WTC11 (cell line): Measurements from ENCODE around the gene EDEM2. TPM values are rescaled to one million over a fixed set of nuclear protein-coding genes. Genes with fewer than 3 reads are reported as not detected.
"Not testable (repeated sequence)": the region's sequence is repeated elsewhere in the genome, so short reads cannot be mapped to it uniquely, and the experiment has no call there.

ENCODE experiments used
- ATAC-seq: fragments of 200-7000 bp; cut with Tn5 transposase; 2 replicates; pipeline ENCODE4 v1.10.0; 2021; ENCODE audit warnings: mild to moderate bottlenecking, moderate library complexity
- CTCF ChIA-PET: fragments of 300-600 bp; sonication (Branson Sonifier 250); formaldehyde crosslinking; loops from one replicate; lab custom pipeline; 2021; ENCODE audit warnings: antibody characterized with exemption; lab: Charles Lee
- POLR2A ChIA-PET: fragments of 350-600 bp; sonication (Branson Sonifier 250); formaldehyde crosslinking; loops from one replicate; lab custom pipeline; 2021; ENCODE audit warnings: antibody characterized with exemption; lab: Charles Lee
- DNase-seq: peaks from one replicate; pipeline ENCODE4 v3.0.0; 2021; ENCODE audit warnings: low spot score
- H3K27ac Mint-ChIP-seq: 2 replicates; pipeline ENCODE4 v1.8.0; 2021; ENCODE audit warnings: mixed read lengths
- H3K27me3 Mint-ChIP-seq: 2 replicates; pipeline ENCODE4 v1.8.0; 2021; ENCODE audit warnings: low read depth, mild to moderate bottlenecking, moderate library complexity, mixed read lengths
- H3K36me3 Mint-ChIP-seq: 2 replicates; pipeline ENCODE4 v1.8.0; 2021; ENCODE audit warnings: mixed read lengths
- H3K4me1 Mint-ChIP-seq: 2 replicates; pipeline ENCODE4 v1.8.0; 2022; ENCODE audit warnings: mixed read lengths
- H3K4me3 Mint-ChIP-seq: 2 replicates; pipeline ENCODE4 v1.8.0; 2021; ENCODE audit warnings: mild to moderate bottlenecking, moderate library complexity, mixed read lengths
- H3K9me3 Mint-ChIP-seq: 2 replicates; pipeline ENCODE4 v1.8.0; 2021; ENCODE audit warnings: mixed read lengths
- ATF1 ChIP-seq: sonication (generic); formaldehyde crosslinking; IDR thresholded peaks from 2 replicates; pipeline ENCODE4 v1.8.1; 2023; ENCODE audit warnings: mild to moderate bottlenecking, moderate library complexity, missing genetic modification reagents
- CREM ChIP-seq: sonication (generic); formaldehyde crosslinking; IDR thresholded peaks from 2 replicates; pipeline ENCODE4 v1.8.1; 2022; ENCODE audit warnings: mild to moderate bottlenecking, missing genetic modification reagents, moderate library complexity
- ETV6 ChIP-seq: sonication (generic); formaldehyde crosslinking; IDR thresholded peaks from 2 replicates; pipeline ENCODE4 v1.8.1; 2022; ENCODE audit warnings: mild to moderate bottlenecking, missing genetic modification reagents
- NFATC4 ChIP-seq: fragments of 250-450 bp; sonication (Bioruptor Pico); IDR thresholded peaks from 2 replicates; pipeline ENCODE4 v1.9.0; 2021; ENCODE audit warnings: mild to moderate bottlenecking
- ZNF317 ChIP-seq: sonication (generic); formaldehyde crosslinking; IDR thresholded peaks from 2 replicates; pipeline ENCODE4 v1.8.1; 2023; ENCODE audit warnings: low read depth, mild to moderate bottlenecking, moderate library complexity, missing genetic modification reagents, borderline replicate concordance
- ZNF396 ChIP-seq: fragments of 250-450 bp; sonication (Bioruptor Pico); IDR thresholded peaks from 2 replicates; pipeline ENCODE4 v1.8.0; 2021; ENCODE audit warnings: mild to moderate bottlenecking, moderate library complexity, borderline replicate concordance
- total RNA-seq: library from RNA; stranded (reverse); gene quantifications from 3 replicates; pipeline ENCODE4 v1.2.3, GENCODE V29; 2021
- TF ChIP-seq, protein P1 (sequence below): sonication (generic); formaldehyde crosslinking; IDR thresholded peaks from 2 replicates; pipeline ENCODE4 v1.8.1; 2023; ENCODE audit warnings: mild to moderate bottlenecking, missing genetic modification reagents, moderate library complexity
- TF ChIP-seq, protein P2 (sequence below): sonication (generic); formaldehyde crosslinking; IDR thresholded peaks from 2 replicates; pipeline ENCODE4 v1.8.0; 2023; ENCODE audit warnings: missing genetic modification reagents
- TF ChIP-seq, protein P3 (sequence below): fragments of 200-600 bp; IDR thresholded peaks from 2 replicates; pipeline ENCODE4 v1.8.0; 2022; ENCODE audit warnings: antibody characterized with exemption
- TF ChIP-seq, protein P4 (sequence below): fragments of 250-450 bp; sonication (Bioruptor Pico); IDR thresholded peaks from 2 replicates; pipeline ENCODE4 v1.9.0; 2021; ENCODE audit warnings: mild to moderate bottlenecking, borderline replicate concordance
- TF ChIP-seq, protein P5 (sequence below): sonication (generic); formaldehyde crosslinking; IDR thresholded peaks from 2 replicates; pipeline ENCODE4 v1.8.1; 2023; ENCODE audit warnings: mild to moderate bottlenecking, missing genetic modification reagents

Gene EDEM2
- total RNA-seq, 1 experiment from 2014 or later = 22.7 TPM

DNA sequence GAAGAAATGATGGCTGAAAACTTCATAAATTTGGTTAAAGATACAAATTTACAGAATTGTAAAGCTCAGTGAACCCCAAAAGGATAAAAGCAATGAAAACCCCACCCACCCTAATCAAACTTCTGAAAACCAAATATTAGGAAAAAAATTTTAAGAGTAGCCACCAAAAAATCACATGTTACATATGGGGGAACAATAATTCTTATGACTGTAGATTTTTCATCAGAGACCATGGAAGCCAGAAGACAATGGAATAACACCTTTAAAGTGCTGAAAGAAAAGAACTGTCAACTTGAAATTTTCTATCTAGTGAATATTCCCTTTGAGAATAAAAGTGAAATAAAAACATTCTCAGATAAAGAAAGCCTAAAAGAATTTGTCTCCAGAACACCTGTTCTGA is 49.2 kb upstream of the EDEM2 start:
- H3K4me3 Mint-ChIP-seq = no peak overlapping the region
- peaks cover 44% of the 10 kb centered on the region for H3K9me3 Mint-ChIP-seq
- 0 out of 2 replicates have a peak, but pooled peaks cover 3% of the 10 kb centered on the region for H3K4me1 Mint-ChIP-seq
- no peak overlapping the region for H3K27ac Mint-ChIP-seq
- ChIA-PET POLR2A (interaction anchor here (0.6 kb wide), 1 partner anchor 17 kb away, joined by 3 read pairs; no protein-coding TSS in a partner anchor), CTCF (no interaction called here)
- DNase-seq (no peak), ATAC-seq (no peak)
- peaks cover 23% of the 10 kb centered on the region for H3K36me3 Mint-ChIP-seq
- no peaks in the 10 kb centered on the region; the same call in 1 of the 2 replicates for H3K27me3 Mint-ChIP-seq
- TF ChIP-seq ZNF317 (CRISPR knock-in tag) (peak; percentile 93), NFATC4 (no peak)

DNA sequence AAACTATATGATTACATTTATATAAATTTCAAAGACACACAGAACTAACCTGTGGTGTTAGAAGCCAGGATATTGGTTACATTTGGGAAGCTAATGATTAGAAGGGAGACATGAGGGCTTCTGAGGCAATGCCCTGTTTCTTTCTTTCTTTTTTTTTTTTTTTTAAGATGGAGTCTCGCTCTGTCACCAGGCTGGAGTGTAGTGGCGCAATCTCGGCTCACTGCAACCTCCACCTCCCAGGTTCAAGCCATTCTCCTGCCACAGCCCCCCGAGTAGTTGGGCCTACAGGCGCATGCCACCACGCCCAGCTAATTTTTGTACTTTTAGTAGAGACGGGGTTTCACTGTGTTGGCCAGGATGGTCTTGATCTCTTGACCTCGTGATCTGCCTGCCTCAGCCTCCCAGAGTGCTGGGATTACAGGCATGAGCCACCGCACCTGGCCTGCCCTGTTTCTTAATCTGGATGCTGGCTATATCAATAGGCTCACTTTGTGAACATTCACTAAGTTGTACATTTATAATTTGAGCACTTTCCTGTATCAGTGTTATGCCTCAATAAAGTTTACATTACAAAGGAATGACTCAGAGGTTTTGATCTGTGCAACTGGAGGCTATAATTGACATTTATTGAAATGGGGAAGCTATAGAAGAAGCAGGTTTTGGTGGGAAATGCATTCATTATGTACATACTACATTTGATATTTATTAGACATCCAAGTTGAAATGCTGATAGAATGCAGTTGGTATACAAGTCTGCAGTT is 46.1 kb upstream of the EDEM2 start:
- DNase-seq = not testable (repeated sequence)

DNA sequence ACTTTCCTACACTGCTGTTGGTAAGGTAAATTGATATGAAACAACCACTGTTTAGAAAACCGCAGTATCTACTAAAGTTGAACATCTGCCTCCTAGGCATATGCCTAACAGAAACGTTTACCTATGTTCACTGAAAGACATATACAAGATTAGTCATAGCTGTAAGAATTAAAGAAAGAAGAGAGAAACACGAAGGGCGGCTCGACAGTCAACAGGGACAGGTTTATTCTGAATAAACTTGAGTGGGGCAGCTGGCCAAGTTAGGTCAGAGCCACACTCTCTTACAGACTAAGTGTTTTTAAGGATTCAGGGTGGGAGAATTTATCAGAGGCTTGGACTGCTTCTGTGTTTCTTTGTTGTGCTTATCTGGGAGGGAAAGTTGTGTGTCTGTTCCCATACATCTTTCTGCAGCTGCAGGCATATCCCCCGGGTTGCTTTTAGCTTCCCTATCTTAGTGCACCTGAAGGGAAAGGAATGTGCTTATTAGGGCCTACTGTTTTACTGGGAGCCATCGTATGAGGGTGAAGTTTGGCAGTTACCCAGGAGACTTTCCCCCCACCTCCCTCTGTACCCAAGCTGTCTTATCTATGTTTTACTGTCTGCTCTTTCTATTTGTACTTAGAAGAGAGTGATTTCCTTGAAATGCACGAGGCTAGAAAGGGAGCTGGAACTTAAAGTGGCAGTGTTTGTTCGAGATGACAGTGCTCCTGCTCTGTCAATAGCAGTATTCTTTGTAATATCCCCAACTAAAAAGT is 45.2 kb upstream of the EDEM2 start:
- Mint-ChIP-seq H3K27me3 (no peaks in the 10 kb centered on the region; the same call in 1 of the 2 replicates), H3K4me1 (0 out of 2 replicates have a peak, but pooled peaks cover 3% of the 10 kb centered on the region), H3K36me3 (peaks cover 35% of the 10 kb centered on the region), H3K9me3 (peaks cover 49% of the 10 kb centered on the region), H3K4me3 (no peak overlapping the region), H3K27ac (no peak overlapping the region)
- no peak for TF ChIP-seq CREM (CRISPR knock-in tag)
- TF ChIP-seq, protein P1, sequence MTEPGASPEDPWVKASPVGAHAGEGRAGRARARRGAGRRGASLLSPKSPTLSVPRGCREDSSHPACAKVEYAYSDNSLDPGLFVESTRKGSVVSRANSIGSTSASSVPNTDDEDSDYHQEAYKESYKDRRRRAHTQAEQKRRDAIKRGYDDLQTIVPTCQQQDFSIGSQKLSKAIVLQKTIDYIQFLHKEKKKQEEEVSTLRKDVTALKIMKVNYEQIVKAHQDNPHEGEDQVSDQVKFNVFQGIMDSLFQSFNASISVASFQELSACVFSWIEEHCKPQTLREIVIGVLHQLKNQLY (CRISPR knock-in tag) = no peak
- TF ChIP-seq ATF1 (CRISPR knock-in tag) = no peak
- TF ChIP-seq, protein P2, sequence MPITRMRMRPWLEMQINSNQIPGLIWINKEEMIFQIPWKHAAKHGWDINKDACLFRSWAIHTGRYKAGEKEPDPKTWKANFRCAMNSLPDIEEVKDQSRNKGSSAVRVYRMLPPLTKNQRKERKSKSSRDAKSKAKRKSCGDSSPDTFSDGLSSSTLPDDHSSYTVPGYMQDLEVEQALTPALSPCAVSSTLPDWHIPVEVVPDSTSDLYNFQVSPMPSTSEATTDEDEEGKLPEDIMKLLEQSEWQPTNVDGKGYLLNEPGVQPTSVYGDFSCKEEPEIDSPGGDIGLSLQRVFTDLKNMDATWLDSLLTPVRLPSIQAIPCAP (CRISPR knock-in tag) = no peak
- TF ChIP-seq, protein P3, sequence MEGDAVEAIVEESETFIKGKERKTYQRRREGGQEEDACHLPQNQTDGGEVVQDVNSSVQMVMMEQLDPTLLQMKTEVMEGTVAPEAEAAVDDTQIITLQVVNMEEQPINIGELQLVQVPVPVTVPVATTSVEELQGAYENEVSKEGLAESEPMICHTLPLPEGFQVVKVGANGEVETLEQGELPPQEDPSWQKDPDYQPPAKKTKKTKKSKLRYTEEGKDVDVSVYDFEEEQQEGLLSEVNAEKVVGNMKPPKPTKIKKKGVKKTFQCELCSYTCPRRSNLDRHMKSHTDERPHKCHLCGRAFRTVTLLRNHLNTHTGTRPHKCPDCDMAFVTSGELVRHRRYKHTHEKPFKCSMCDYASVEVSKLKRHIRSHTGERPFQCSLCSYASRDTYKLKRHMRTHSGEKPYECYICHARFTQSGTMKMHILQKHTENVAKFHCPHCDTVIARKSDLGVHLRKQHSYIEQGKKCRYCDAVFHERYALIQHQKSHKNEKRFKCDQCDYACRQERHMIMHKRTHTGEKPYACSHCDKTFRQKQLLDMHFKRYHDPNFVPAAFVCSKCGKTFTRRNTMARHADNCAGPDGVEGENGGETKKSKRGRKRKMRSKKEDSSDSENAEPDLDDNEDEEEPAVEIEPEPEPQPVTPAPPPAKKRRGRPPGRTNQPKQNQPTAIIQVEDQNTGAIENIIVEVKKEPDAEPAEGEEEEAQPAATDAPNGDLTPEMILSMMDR = no peak
- no peak for TF ChIP-seq ZNF396
- no peak for TF ChIP-seq ETV6 (CRISPR knock-in tag)
- TF ChIP-seq, protein P4, sequence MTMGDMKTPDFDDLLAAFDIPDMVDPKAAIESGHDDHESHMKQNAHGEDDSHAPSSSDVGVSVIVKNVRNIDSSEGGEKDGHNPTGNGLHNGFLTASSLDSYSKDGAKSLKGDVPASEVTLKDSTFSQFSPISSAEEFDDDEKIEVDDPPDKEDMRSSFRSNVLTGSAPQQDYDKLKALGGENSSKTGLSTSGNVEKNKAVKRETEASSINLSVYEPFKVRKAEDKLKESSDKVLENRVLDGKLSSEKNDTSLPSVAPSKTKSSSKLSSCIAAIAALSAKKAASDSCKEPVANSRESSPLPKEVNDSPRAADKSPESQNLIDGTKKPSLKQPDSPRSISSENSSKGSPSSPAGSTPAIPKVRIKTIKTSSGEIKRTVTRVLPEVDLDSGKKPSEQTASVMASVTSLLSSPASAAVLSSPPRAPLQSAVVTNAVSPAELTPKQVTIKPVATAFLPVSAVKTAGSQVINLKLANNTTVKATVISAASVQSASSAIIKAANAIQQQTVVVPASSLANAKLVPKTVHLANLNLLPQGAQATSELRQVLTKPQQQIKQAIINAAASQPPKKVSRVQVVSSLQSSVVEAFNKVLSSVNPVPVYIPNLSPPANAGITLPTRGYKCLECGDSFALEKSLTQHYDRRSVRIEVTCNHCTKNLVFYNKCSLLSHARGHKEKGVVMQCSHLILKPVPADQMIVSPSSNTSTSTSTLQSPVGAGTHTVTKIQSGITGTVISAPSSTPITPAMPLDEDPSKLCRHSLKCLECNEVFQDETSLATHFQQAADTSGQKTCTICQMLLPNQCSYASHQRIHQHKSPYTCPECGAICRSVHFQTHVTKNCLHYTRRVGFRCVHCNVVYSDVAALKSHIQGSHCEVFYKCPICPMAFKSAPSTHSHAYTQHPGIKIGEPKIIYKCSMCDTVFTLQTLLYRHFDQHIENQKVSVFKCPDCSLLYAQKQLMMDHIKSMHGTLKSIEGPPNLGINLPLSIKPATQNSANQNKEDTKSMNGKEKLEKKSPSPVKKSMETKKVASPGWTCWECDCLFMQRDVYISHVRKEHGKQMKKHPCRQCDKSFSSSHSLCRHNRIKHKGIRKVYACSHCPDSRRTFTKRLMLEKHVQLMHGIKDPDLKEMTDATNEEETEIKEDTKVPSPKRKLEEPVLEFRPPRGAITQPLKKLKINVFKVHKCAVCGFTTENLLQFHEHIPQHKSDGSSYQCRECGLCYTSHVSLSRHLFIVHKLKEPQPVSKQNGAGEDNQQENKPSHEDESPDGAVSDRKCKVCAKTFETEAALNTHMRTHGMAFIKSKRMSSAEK (CRISPR knock-in tag) = no peak
- TF ChIP-seq, protein P5, sequence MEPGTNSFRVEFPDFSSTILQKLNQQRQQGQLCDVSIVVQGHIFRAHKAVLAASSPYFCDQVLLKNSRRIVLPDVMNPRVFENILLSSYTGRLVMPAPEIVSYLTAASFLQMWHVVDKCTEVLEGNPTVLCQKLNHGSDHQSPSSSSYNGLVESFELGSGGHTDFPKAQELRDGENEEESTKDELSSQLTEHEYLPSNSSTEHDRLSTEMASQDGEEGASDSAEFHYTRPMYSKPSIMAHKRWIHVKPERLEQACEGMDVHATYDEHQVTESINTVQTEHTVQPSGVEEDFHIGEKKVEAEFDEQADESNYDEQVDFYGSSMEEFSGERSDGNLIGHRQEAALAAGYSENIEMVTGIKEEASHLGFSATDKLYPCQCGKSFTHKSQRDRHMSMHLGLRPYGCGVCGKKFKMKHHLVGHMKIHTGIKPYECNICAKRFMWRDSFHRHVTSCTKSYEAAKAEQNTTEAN (CRISPR knock-in tag) = no peak
- ChIA-PET CTCF (no interaction called here), POLR2A (no interaction called here)
- DNase-seq (no peak), ATAC-seq (no peak)

More for the DNA sequence above, 46.1 kb upstream of the EDEM2 start:
- CTCF ChIA-PET = interaction anchor here (1.3 to 1.6 kb wide), 2 partner anchors 48 to 97 kb away, joined by 4 to 7 read pairs; no protein-coding TSS in a partner anchor
- POLR2A ChIA-PET = interaction anchor here (0.6 kb wide), 1 partner anchor 162 kb away, joined by 8 read pairs; no protein-coding TSS in a partner anchor
- peaks cover 50% of the 10 kb centered on the region for H3K9me3 Mint-ChIP-seq
- H3K36me3 Mint-ChIP-seq = peaks cover 34% of the 10 kb centered on the region
- H3K27me3 Mint-ChIP-seq, H3K27ac Mint-ChIP-seq, H3K4me3 Mint-ChIP-seq, H3K4me1 Mint-ChIP-seq, ATAC-seq: not testable (repeated sequence)
